ENCODE results near the gene CNTN2. TPM values are rescaled to one million over a fixed set of nuclear protein-coding genes. Genes with fewer than 3 reads are reported as not detected.

Gene CNTN2
- total RNA-seq, 1 donor from 2014 or later, result 0.58 TPM

GRCh38 chr1:205107327-205107726, 64.3 kb downstream of the CNTN2 start:
- TF ChIP-seq CTCF (IDR thresholded peaks at IDR 0.05; ENCODE audit: borderline replicate concordance), result no peak
- no peak overlapping the region for H3K27ac ChIP-seq (replicated peaks)
- H3K4me1 ChIP-seq, result no peaks in the 10 kb centered on the region
- no peaks in the 10 kb centered on the region for H3K9me3 ChIP-seq (replicated peaks)
- no peak overlapping the region for H3K4me3 ChIP-seq
- H3K36me3 ChIP-seq, result peaks cover 67% of the 10 kb centered on the region
- intact Hi-C loops (cut with micrococcal nuclease), result no loop called here
- no peak for DNase-seq
- no peaks in the 10 kb centered on the region for H3K27me3 ChIP-seq (ENCODE audit: low read depth)

- DNase-seq, result no peak
- Histone ChIP-seq H3K27me3 (ENCODE audit: low read depth) (no peaks in the 10 kb centered on the region), H3K4me3 (no peak overlapping the region), H3K27ac (replicated peaks) (no peak overlapping the region), H3K36me3 (peaks cover 67% of the 10 kb centered on the region), H3K9me3 (replicated peaks) (no peaks in the 10 kb centered on the region), H3K4me1 (no peaks in the 10 kb centered on the region)
- intact Hi-C loops (cut with micrococcal nuclease), result no loop called here
- no peak for TF ChIP-seq CTCF (IDR thresholded peaks at IDR 0.05; ENCODE audit: borderline replicate concordance)
These were observed 65.5 kb downstream of the CNTN2 start for GRCh38 chr1:205108464-205108863.

GRCh38 chr1:205109269-205109668, 66.3 kb downstream of the CNTN2 start:
- H3K9me3 ChIP-seq (replicated peaks), result no peaks in the 10 kb centered on the region
- intact Hi-C loops (cut with micrococcal nuclease), result no loop called here
- H3K4me3 ChIP-seq, result no peak overlapping the region
- H3K27me3 ChIP-seq (ENCODE audit: low read depth), result no peaks in the 10 kb centered on the region
- no peaks in the 10 kb centered on the region for H3K4me1 ChIP-seq
- H3K27ac ChIP-seq (replicated peaks), result no peak overlapping the region
- H3K36me3 ChIP-seq, result peaks cover 67% of the 10 kb centered on the region
- TF ChIP-seq CTCF (IDR thresholded peaks at IDR 0.05; ENCODE audit: borderline replicate concordance), result no peak
- no peak for DNase-seq

- no peak for TF ChIP-seq CTCF (IDR thresholded peaks at IDR 0.05; ENCODE audit: borderline replicate concordance)
- DNase-seq, result no peak
- Histone ChIP-seq H3K36me3 (peaks cover 67% of the 10 kb centered on the region), H3K27ac (replicated peaks) (no peak overlapping the region), H3K27me3 (ENCODE audit: low read depth) (no peaks in the 10 kb centered on the region), H3K4me3 (no peak overlapping the region), H3K4me1 (no peaks in the 10 kb centered on the region), H3K9me3 (replicated peaks) (no peaks in the 10 kb centered on the region)
- intact Hi-C loops (cut with micrococcal nuclease), result no loop called here
These were observed 66.7 kb downstream of the CNTN2 start for GRCh38 chr1:205109711-205110110.

- Histone ChIP-seq H3K4me3 (no peak overlapping the region), H3K4me1 (no peaks in the 10 kb centered on the region), H3K27ac (replicated peaks) (no peak overlapping the region), H3K9me3 (replicated peaks) (no peaks in the 10 kb centered on the region), H3K36me3 (peaks cover 61% of the 10 kb centered on the region), H3K27me3 (ENCODE audit: low read depth) (no peaks in the 10 kb centered on the region)
- intact Hi-C loops (cut with micrococcal nuclease), result no loop called here
- no peak for DNase-seq
- no peak for TF ChIP-seq CTCF (IDR thresholded peaks at IDR 0.05; ENCODE audit: borderline replicate concordance)
These were observed 68.3 kb downstream of the CNTN2 start for GRCh38 chr1:205111354-205111753.

- Histone ChIP-seq H3K36me3 (peaks cover 46% of the 10 kb centered on the region), H3K27ac (replicated peaks) (no peak overlapping the region), H3K4me3 (no peak overlapping the region), H3K9me3 (replicated peaks) (no peaks in the 10 kb centered on the region), H3K4me1 (peaks cover 38% of the 10 kb centered on the region), H3K27me3 (ENCODE audit: low read depth) (no peaks in the 10 kb centered on the region)
- no peak for DNase-seq
- intact Hi-C loops (cut with micrococcal nuclease), result no loop called here
- no peak for TF ChIP-seq CTCF (IDR thresholded peaks at IDR 0.05; ENCODE audit: borderline replicate concordance)
These were observed 75.7 kb downstream of the CNTN2 start for GRCh38 chr1:205118752-205119151.
